Left kidney (tissue), 8 donors: ENCODE measurements around the gene HOXB2. TPM values are rescaled to one million over a fixed set of nuclear protein-coding genes. Genes with fewer than 3 reads are reported as not detected.
A peak's percentile ranks its signal among the peaks of the same experiment; 100 is the strongest.

ENCODE experiments used
- DNase-seq: peaks from one replicate; pipeline ENCODE4 v3.0.0-alpha.2; 2013
- long read RNA-seq, 8 donors: transcript quantifications; one replicate each; lab custom pipeline, GENCODE V29; 2026
- polyA plus RNA-seq: library from polyadenylated mRNA; unstranded; fragments of 120-200 nt; gene quantifications from one replicate; pipeline ENCODE4 v1.2.1, GENCODE V29; 2013; ENCODE audit not compliant: insufficient read length

The HOXB2 gene
- 45.4 TPM for polyA plus RNA-seq
- long read RNA-seq, donor 1, transcript HOXB2-201 (2 exons, 1,562 nt) = major isoform, 41 of 41 reads
- long read RNA-seq, donor 1, partial matches to known transcripts = 0 of 41 reads
- long read RNA-seq, donor 1, other reads (novel, unspliced or antisense) = 0 of 41 reads
- long read RNA-seq, donor 2, transcript HOXB2-201 (2 exons, 1,562 nt) = major isoform, 27 of 67 reads
- long read RNA-seq, donor 2, partial matches to known transcripts = 40 of 67 reads
- long read RNA-seq, donor 2, other reads (novel, unspliced or antisense) = 0 of 67 reads
- long read RNA-seq, donor 3, transcript HOXB2-201 (2 exons, 1,562 nt) = major isoform, 16 of 16 reads
- long read RNA-seq, donor 3, partial matches to known transcripts = 0 of 16 reads
- long read RNA-seq, donor 3, other reads (novel, unspliced or antisense) = 0 of 16 reads
- long read RNA-seq, donor 4 = 0 reads
- long read RNA-seq, donor 5, transcript HOXB2-201 (2 exons, 1,562 nt) = major isoform, 37 of 47 reads
- long read RNA-seq, donor 5, partial matches to known transcripts = 0 of 47 reads
- long read RNA-seq, donor 5, other reads (novel, unspliced or antisense) = 10 of 47 reads
- long read RNA-seq, donor 6, transcript HOXB2-201 (2 exons, 1,562 nt) = major isoform, 36 of 36 reads
- long read RNA-seq, donor 6, partial matches to known transcripts = 0 of 36 reads
- long read RNA-seq, donor 6, other reads (novel, unspliced or antisense) = 0 of 36 reads
- long read RNA-seq, donor 7, transcript HOXB2-201 (2 exons, 1,562 nt) = major isoform, 35 of 35 reads
- long read RNA-seq, donor 7, partial matches to known transcripts = 0 of 35 reads
- long read RNA-seq, donor 7, other reads (novel, unspliced or antisense) = 0 of 35 reads
- long read RNA-seq, donor 8, transcript HOXB2-201 (2 exons, 1,562 nt) = major isoform, 16 of 16 reads
- long read RNA-seq, donor 8, partial matches to known transcripts = 0 of 16 reads
- long read RNA-seq, donor 8, other reads (novel, unspliced or antisense) = 0 of 16 reads

GRCh38 chr17:48545022-48545375 lies at the start of gene HOXB2:
Gene HOXB2 (minus strand): TSS chr17:48545109. CDS start chr17:48544911, 198 bp downstream.
- no peak for DNase-seq

GRCh38 chr17:48593840-48594537 lies 49.1 kb upstream of the HOXB2 start:
- DNase-seq = peak; percentile 93

DNA sequence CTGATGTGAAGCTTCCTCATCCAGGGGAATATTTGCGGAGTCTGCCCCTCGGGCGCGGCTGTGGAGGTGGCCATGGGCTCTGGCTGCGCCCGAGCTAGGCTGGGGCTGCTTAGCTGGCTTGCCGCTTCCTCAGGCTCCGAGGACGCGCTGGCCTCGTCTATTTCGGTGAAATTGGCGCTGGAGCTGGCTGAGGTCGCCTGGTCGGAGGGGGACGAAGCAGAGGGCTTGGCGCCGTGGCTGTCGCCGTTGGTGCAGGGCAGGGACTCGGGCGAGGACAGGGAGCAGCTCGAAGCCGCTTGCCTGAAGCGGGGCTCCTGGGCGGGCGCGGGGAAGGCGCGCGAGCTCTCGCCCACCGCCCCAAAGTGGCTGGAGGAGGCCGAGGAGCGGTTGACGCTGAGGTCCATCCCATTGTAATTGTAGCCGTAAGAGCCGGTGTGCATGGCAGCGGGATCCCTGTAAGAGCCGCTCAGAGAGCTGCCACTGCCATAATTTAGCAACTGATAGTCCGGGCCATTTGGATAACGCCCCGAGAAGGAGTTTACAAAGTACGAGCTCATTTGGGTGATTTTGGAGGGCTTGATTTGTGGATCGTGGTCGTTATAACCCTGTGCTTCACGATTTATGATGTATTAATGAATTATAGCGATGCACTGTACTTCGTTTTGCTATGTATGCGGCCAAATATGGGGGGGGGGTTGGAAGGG lies 48.4 kb upstream of the HOXB2 start, which contains the start of gene HOXB5:
TSS of gene HOXB5 (minus strand) at position 654 of the 704 bp plus-strand sequence. CDS start at position 557, 97 bp downstream.
- no peak for DNase-seq

DNA sequence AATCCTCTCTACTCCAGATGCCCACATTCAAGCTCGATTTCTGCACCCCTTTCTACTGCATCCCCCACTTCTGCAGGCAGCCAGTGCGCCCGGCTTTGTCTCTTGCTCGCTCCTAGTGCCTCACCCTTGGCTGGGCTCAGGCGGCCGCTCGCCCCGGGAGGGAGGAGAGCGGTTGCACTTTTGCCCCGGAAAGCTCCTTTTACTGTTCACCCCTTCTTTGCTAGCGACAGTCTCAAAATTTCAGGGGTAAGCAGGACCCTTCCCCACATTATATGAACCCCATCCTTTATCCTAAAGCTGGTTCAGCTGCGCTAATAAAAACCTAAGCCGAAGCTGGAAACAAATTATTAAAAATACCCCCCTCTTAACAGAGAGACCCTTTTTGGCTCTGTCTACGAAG lies 47.7 kb upstream of the HOXB2 start:
- no peak for DNase-seq

DNA sequence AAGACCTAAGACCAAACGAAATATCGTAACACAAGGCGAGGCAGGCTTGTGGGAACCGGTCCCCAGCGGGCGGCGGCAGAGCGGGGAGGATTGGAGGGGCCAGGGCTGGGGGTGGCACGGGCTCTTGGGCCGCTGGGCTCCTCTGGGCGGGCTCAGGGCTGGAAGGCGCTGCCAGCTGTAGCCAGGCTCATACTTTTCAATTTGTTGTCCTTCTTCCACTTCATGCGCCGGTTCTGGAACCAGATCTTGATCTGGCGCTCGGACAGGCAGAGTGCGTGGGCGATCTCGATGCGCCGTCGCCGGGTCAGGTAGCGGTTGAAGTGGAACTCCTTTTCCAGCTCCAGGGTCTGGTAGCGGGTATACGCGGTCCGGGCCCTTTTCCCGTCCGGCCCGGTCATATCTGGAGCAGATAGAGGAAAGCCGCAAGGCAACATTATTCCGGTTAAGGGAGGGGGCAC lies 47.2 kb upstream of the HOXB2 start:
- DNase-seq = no peak

- DNase-seq = no peak
These were observed 46.5 kb upstream of the HOXB2 start for GRCh38 chr17:48591255-48592056.

GRCh38 chr17:48590607-48591161 lies 45.8 kb upstream of the HOXB2 start:
- DNase-seq = no peak

DNA sequence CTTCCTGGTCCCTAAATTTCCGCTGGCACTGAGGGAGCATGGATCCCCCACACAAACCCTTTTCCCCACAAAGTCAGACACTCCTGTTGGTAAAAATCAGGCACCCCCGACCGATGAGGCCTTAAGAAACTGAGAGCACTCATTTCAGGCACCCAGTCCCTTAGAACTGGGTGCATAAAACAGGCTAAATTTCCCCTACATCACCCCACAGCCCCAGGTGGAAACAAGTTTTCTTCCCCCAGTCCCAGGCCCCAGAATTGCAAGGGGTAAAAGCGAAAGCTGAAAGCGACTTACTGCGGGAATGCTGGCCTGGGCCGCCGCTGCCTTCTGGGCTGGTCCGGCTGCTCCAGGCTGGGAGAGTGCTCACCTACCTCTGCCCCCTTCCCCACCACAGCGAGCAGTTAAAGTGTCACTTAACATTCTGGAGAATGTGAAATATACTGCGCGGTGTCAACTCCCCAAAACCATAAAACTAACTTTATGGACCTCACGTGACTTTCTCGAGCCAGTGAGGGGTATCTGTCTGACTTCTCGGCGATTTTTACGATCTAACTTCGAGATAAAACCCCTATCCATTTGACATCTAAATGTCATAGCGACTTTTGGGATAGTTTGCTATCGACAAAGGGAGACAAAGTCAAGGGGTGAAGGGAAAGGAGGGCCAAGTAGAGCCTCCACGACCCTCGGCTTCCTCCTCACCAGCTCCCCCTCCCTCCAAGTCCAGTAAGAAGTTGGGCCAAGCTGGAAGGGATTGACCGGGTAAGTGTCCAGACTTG lies 45.1 kb upstream of the HOXB2 start, which contains the start of gene HOXB3:
TSS of gene HOXB3 (minus strand) at position 411 of the 776 bp plus-strand sequence. CDS start 37,767 bp downstream, outside the sequence.
- DNase-seq = peak; percentile 96

- DNase-seq = no peak
These were observed 44.3 kb upstream of the HOXB2 start for GRCh38 chr17:48589060-48589830.

DNA sequence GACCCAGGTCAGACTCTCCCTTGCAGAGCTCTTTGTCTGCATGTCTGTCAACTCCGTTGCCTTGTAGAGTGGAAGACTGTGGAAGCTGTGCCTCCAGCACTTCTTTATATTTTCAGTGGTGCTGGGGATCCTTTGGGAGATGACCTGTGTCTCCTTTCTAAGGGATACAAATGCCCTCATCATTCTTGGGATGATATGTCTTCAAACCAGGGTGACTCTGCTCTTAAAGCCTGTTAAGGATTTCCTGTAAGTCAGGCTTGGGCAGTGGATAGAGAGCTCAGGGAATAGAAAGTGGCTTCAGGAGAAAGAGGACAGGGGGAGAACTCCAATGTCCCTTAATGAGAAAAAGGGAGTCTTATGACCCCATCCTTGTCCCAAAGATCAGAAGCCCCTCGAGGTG lies 43.6 kb upstream of the HOXB2 start:
- DNase-seq = no peak

DNA sequence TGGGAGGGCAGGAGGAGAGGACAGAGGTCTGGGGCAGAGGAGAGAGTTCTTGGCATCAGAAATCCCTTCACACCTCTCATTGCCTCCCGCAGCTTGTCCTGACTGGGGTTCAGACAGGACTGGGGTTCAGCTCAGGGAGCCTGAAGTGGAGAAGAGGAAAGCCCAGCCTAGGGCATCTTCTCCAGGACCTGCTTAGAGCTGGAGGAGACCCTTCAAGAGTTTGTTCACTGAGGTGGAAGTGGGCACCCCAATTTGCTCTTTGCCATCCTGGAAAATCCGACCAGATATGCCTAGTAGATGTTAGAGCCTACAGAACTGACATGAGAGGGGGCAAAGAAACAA lies 43.1 kb upstream of the HOXB2 start:
- DNase-seq = no peak

DNA sequence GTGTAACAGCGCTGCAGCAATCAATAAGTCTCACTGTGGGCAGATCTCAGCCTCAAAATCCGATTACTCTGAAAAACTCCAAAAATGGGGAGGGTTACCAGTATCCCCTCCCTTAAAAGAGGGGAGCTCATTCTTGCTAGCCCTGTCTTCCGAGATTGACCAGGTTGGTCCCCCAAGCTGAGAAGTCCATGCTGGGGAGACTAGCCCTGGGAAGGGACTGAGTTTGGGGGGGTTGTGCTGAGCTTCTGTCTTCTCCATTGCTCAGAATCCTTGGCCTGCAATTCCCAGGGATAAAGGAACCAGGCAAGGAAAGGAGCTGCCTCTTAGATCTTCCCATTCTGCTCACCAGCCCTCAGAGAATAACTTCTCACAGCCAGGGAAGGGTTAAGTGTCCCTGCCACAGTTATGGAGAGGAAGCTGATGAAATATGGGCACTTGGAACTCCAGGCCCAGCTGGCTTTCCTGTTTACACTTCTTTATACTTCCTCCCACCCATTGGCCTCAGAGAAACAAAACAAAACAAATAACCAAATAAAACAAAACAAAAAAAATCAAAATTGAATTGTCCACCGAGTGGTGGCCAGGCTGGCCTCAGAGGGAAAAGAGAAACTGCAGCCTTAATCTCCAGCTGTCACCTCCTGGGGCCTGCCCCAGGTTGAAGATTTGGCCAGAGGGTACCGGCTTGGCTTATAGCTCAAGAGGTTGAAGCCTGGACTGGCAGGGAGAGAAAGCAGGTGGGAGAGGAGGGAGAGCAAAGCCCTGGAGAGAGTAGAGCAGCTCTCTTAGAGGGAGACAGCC lies 42.6 kb upstream of the HOXB2 start:
- DNase-seq = no peak

DNA sequence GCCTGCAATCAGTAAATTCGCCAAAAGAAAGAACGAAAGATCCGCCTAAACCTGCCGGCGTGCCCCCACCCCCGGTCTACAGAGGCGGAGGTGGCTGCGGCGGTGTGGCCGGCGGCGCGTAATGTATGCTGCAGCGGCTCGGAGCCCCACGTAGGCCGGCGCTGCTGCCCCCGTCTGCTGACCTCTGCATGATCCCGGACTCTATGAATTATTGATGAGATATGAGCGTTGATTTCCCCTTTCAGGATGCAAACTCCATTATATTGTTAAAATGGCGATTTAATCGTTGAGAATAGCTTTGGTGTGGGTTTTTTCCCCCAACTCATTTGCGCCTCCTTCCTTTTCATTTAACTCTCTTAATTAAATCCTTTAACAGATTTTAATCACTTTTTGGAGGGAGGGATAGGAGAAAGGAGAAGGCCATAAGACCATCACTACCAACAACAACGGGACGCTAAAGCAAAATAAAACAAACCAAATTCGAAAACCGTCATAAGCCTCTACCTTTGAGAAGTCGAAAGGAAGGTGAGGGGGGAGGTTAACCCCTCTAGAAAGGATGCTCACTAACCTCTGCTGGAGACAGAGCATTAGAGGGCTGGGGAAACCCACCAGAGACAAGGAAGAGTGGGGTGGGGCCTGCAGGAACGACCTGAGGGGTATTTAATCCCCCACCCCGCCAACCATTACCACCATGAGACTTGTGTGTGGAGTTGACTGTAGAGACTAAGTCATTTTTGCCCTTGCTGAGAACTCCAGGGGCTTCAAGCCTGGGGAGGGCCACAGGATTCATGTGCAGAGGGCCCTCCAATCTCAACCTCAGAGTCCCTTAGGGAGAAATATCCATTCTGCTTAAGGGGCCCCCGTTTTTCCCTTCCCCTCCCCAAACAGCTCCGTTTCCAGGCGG lies 41.7 kb upstream of the HOXB2 start:
- no peak for DNase-seq

- no peak for DNase-seq
These were observed 39.4 kb upstream of the HOXB2 start for GRCh38 chr17:48584223-48584741.

DNA sequence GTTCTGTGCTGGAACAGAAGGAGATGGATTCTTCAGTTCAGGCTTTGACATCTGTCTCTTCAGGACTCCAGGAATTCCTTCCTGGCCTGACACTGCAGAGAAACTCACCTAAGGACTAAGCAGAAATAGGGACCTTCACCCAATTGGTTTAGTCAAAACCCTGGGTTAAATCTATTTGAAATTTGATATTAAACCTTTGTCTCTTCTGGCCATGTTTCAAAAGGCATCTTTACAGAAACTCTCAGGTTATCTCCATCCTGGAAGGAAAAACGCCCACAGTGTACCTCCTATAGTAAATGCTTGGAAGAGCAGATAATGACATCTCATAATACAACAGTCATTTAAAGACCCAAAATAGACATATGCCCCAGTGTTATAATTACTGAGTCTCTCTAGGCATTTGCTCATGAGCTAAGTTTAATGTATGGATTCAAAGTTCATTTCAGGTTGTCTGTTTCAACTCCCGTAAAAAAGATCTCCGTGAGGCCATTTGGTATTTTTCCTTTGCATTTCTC lies 38.9 kb upstream of the HOXB2 start:
- no peak for DNase-seq

- no peak for DNase-seq
These were observed 37.8 kb upstream of the HOXB2 start for GRCh38 chr17:48582750-48583069.
